ENCODE results near the gene UNC93B1.
A peak's percentile ranks its signal among the peaks of the same experiment; 100 is the strongest.

UNC93B1 gene

GRCh38 chr11:68006606-68007166 is 2.8 kb upstream of the UNC93B1 start:
- Histone ChIP-seq H3K27me3 (ENCODE audit: insufficient read depth, poor library complexity, severe bottlenecking) (no peaks in the 10 kb centered on the region), H3K27ac (replicated peaks) (no peak overlapping the region), H3K4me3 (replicated peaks; ENCODE audit: insufficient read depth, low read length) (no peak overlapping the region)
- TF ChIP-seq POLR2AphosphoS5 (IDR thresholded peaks at IDR 0.05; ENCODE audit: low read depth) (no peak), GABPA (IDR thresholded peaks at IDR 0.05; ENCODE audit: low read depth) (no peak), REST (IDR thresholded peaks at IDR 0.05; ENCODE audit: insufficient replicate concordance, low read depth) (no peak), CTCF (IDR thresholded peaks at IDR 0.05; ENCODE audit: insufficient read depth, low read length) (no peak), SPI1 (IDR thresholded peaks at IDR 0.05; ENCODE audit: borderline replicate concordance, low read depth) (no peak)
- DNase-seq (ENCODE audit: low read depth in 1 of 2, low spot score in 1 of 2), result no peak

GRCh38 chr11:68004551-68005335 is 846 bp upstream of the UNC93B1 start:
- TF ChIP-seq REST (IDR thresholded peaks at IDR 0.05; ENCODE audit: insufficient replicate concordance, low read depth) (no peak), POLR2AphosphoS5 (IDR thresholded peaks at IDR 0.05; ENCODE audit: low read depth) (no peak), SPI1 (IDR thresholded peaks at IDR 0.05; ENCODE audit: borderline replicate concordance, low read depth) (no peak; the same call in 1 of the 2 replicates), GABPA (IDR thresholded peaks at IDR 0.05; ENCODE audit: low read depth) (no peak), CTCF (IDR thresholded peaks at IDR 0.05; ENCODE audit: insufficient read depth, low read length) (no peak)
- Histone ChIP-seq H3K4me3 (replicated peaks; ENCODE audit: insufficient read depth, low read length) (peak overlapping the region; percentile 73; the same call in 1 of the 2 replicates), H3K27ac (replicated peaks) (peak overlapping the region; percentile 77), H3K27me3 (ENCODE audit: insufficient read depth, poor library complexity, severe bottlenecking) (no peaks in the 10 kb centered on the region)
- DNase-seq (ENCODE audit: low read depth in 1 of 2, low spot score in 1 of 2), result no peak

GRCh38 chr11:68002938-68003845 is 705 bp downstream of the UNC93B1 start:
- no peak for TF ChIP-seq POLR2AphosphoS5 (IDR thresholded peaks at IDR 0.05; ENCODE audit: low read depth)
- TF ChIP-seq SPI1 (IDR thresholded peaks at IDR 0.05; ENCODE audit: borderline replicate concordance, low read depth), result peak; percentile 70
- Histone ChIP-seq H3K27ac (replicated peaks) (peak overlapping the region; percentile 77), H3K4me3 (replicated peaks; ENCODE audit: insufficient read depth, low read length) (peak overlapping the region; percentile 73), H3K27me3 (ENCODE audit: insufficient read depth, poor library complexity, severe bottlenecking) (no peaks in the 10 kb centered on the region)
- peak in 1 of 2 experiments; percentile 55 for DNase-seq (ENCODE audit: low read depth in 1 of 2, low spot score in 1 of 2)

- DNase-seq (ENCODE audit: low read depth in 1 of 2, low spot score in 1 of 2), result peak in 1 of 2 experiments; percentile 84
- Histone ChIP-seq H3K27me3 (ENCODE audit: insufficient read depth, poor library complexity, severe bottlenecking) (no peaks in the 10 kb centered on the region), H3K27ac (replicated peaks) (peak overlapping the region; percentile 77), H3K4me3 (replicated peaks; ENCODE audit: insufficient read depth, low read length) (peak overlapping the region; percentile 73)
- TF ChIP-seq POLR2AphosphoS5 (IDR thresholded peaks at IDR 0.05; ENCODE audit: low read depth) (no peak), REST (IDR thresholded peaks at IDR 0.05; ENCODE audit: insufficient replicate concordance, low read depth) (no peak), GABPA (IDR thresholded peaks at IDR 0.05; ENCODE audit: low read depth) (no peak), SPI1 (IDR thresholded peaks at IDR 0.05; ENCODE audit: borderline replicate concordance, low read depth) (no peak), CTCF (IDR thresholded peaks at IDR 0.05; ENCODE audit: insufficient read depth, low read length) (no peak)
Observed at GRCh38 chr11:68002575-68002937, 1.3 kb downstream of the UNC93B1 start.

All from HL-60 (cell line).